Islet precursor cell (in vitro differentiated cells): ENCODE results near the gene HRAS.
"Not testable (repeated sequence)": the region's sequence is repeated elsewhere in the genome, so short reads cannot be mapped to it uniquely, and the experiment has no call there.

Source experiments
- DNase-seq: peaks from one replicate; pipeline ENCODE4 v3.0.0-alpha.2; 2018

The HRAS gene

DNA sequence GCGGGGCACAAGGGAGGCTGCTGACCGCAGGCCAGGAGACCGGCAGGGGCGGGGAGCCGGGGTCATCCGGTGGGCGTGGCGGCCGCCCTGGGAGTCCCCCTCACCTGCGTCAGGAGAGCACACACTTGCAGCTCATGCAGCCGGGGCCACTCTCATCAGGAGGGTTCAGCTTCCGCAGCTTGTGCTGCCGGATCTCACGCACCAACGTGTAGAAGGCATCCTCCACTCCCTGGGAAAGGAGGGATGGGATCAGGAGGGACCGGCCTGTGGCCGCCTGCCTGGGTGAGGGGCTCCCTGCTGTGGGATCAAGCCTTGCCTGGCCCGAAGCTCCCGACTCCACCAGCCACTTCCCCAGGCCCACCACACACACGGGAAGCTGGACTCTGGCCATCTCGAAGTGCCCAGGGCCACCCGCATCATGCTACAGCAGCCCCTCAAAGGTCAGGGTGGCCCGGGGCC is 2.8 kb downstream of the HRAS start:
- no peak for DNase-seq

DNA sequence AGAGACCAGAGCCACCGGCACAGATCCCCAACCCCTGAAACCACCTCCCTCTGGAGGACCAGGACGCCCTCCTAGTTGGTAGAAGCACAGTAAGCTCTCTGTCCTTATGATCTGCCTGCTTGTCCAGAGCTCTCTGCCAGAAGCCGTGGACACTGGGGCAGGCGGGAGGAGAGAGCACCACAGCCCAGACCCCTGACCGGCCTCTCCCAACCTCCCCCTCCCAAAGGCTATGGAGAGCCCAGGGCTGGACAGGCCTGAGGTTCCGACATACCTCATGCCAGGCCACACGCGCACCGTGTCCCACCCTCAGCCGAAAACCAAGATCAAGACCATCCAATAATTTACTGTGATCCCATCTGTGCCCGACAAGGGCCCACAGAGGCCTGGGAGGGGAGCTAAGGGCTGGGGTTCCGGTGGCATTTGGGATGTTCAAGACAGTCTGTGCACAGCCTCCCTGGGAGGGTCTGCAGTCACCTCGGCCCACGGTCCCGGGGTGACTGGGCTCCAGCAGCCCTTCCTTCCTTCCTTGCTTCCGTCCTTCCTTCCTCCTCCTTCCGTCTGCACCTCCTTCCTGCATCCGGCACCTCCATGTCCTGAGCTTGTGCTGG is 3.4 kb downstream of the HRAS start:
- DNase-seq = no peak

DNA sequence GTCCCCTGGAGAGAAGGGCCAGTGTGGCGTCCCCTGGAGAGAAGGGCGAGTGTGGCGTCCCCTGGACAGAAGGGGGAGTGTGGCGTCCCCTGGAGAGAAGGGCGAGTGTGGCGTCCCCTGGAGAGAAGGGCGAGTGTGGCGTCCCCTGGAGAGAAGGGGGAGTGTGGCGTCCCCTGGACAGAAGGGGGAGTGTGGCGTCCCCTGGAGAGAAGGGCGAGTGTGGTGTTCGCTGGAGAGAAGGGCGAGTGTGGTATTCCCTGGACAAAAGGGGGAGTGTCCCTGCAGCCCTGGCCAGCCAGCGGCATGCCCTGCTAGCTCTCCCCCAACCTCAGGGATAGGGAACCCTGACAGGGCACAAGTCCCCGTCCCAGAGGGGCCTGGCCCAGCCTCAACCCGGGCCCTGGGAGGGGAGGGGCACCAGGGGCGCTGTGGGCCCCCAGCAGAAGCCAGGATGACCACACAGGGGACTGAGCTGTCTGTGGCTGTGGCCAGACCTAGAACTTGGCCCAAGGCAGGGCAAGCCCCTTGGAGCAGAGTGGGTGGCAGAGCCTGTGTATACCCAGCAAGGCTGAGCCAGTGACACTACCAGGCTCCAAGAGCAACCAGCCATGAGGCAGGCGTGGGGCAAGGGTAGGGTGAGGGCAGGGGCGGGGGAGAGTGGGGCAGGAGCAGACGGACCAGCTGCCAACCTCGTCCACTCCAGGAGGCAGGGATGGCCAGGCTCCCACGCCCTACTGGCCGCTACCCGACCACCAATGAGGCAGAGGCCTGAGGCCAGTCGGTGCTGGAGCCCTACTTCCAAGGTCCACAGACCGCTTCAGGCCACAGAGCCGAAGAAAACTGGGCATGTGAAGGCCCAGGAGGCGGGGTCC is 4.2 kb downstream of the HRAS start:
- no peak for DNase-seq

DNA sequence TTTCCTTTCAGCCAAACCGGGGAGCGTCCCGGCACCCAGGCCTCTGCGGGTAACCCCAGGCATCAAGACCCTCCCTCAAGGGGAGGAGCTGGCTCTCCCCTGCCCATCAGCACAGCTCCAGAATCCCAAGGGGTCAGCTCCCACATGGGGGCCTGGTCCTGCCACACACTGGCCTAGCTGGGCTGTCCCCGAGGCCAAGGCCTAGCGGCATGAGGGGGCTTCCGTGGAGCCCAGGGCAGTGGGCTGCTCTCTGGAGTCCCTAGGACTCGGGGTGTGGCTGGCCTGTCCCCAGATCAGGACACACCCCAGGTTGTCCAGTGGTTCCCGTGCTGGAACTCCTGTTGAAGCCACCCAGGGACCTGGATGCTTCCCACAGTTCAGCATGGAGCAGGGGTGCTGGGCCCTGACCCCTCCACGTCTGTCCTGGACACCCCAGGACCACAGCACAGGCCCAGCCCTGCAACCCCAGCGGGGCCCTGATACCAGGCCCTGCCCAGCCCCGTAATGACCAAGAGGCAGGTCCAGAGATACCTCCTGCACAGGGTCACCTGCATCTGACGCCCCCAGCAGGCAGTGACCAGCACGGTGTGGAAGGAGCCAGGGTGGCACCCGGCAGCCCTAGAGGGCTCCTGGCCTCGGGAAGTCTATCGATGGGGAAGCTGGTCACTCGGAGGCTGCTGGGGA is 5.5 kb downstream of the HRAS start:
- DNase-seq = peak; percentile 45

DNA sequence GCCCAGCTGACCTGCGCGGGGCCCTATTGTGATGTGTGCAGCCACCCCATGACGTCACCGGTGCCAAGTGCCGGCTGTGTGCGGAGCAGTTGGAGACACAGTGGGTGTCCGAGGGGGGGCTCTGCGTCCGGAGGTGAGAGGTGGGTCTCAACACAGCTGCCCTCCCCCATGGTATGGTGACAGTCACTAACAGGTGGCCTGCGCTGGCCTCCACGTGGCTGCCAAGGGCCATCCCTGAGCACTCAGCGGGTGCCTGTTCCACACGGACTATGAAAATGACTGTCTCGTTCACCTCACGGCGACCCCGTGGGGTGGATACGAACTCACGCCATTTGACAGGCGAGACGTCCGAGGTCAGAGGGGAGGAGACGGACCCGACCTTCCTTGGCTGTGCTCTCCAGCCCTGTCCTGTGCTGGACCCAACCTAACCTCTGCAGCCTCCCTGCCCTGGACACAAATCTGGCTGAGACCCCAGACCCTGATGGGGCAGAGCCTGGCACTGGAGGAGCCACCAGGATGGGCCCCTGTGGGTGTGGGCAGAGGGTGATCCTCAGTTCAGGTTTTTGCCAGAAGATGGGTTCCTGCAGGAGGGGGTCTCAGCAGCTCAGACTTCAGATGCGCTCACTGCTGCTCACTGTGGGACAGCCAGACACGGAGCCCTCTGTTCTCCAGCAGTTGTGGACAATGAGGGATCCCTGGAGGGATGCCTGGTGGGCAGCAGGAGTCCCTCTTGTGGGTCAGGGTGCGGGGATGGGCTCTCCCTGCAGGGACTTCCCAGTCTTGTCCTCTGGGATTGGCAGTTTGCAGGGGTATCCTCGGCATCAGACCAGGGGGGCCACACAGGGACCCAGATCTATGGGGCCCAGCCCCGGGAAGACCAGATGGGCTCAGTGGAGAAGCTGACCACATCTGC is 6.3 kb downstream of the HRAS start:
- DNase-seq = peak; percentile 51

DNA sequence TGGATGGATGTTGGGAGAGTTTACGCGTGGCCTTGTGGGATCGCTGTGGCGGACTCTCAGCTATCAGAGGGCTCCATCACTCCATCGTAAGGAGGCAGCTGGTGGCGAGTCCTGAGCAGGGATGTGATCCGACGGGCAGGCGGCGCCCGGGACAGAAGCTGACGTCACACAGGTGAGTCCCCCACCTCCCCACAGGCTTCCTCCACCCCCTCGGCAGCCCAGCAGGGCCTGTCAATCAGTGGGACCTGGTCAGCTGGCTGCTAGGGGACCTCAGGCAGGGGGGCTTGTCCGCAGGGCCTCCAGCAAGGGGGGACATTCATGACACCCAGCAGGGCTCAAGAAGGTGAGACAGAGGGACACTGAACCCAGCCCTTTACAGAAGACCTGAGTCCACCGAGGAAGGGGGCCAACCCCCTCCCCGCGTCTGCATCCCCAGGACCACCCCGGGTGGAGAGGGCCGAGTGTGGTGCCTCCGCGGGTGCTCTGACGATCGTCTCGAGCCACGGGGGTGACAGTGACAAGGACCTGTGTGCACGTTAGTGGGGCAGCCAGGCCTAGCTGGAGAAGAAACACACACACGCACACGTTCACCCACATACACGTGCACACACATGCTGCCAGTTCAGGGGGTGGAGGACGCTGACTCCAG is 7.1 kb downstream of the HRAS start:
- peak; percentile 43 for DNase-seq

DNA sequence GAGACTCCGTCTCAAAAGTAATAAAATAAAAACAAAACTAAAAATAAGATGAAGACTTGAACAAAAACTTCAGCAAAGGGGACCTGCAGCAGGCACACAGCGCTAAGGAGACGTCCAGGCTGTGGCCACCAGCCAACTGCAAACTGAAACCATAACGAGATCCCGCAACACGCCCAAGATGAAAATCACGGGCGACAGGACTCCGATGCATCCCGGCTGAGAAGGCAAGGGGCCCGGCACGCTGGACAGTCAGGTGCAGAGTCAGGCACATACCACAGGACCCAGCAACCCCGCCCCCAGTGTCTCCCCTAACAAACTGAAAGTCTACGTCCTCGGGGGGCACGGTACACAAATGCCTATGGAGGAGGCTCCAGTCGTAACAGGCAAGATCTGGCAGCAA is 9.2 kb downstream of the HRAS start:
- peak; percentile 49 for DNase-seq

DNA sequence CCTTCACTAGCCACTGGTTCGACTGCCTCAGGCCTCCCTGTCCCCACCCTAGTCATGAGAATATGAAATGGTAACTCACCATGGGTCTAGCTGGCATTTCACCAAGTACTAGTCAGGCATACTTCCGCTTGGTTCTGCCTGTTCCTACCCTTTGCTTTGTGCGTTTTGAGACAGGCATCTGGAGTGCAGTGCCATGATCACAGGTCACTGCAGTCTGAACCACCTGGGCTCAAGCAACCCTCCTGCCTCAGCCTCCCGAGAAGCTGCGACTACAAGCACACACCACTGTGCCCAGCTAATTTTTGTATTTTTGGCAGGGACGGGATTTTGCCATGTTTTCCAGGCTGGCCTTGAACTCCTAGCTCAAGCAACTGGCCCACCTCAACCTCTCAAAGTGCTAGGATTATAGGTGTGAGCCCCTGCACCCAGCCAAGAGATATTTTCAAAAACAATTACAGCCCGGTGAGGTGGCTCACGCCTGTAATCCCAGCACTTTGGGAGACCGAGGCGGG is 14.1 kb downstream of the HRAS start:
- DNase-seq = no peak

DNA sequence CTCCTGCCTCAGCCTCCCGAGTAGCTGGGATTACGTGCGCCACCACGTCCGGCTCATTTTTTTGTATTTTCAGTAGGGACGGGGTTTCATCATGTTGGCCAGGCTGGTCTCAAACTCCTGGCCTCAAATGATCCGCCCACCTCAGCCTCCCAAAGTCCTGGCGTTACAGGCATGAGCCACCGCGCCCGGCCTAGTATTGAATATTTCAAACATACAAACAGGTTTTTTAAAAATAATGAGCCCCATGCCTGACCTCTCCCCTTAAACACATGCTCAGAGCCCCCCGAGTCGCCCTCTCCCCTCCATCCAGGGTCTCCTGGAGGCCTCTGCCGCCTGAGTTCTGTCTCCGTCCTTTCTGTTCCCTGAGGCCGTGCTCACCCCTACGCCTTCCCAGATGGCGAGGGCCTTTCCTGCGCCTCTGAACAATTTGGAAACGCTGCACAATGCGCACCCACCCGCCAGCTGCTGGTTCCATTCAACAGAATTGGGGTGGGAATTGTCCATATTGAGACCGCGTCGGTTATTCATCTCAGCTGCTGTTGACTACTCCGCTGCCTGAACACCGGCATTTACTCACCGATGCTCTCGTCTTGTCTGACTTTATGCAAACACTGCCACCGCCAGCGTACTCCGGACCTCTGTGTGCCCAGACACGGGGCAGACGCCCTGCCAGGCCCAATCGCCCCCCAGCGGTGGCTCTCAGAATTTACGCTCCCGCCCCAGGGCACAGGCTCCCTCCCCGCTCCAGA is 14.8 kb downstream of the HRAS start:
- no peak for DNase-seq

DNA sequence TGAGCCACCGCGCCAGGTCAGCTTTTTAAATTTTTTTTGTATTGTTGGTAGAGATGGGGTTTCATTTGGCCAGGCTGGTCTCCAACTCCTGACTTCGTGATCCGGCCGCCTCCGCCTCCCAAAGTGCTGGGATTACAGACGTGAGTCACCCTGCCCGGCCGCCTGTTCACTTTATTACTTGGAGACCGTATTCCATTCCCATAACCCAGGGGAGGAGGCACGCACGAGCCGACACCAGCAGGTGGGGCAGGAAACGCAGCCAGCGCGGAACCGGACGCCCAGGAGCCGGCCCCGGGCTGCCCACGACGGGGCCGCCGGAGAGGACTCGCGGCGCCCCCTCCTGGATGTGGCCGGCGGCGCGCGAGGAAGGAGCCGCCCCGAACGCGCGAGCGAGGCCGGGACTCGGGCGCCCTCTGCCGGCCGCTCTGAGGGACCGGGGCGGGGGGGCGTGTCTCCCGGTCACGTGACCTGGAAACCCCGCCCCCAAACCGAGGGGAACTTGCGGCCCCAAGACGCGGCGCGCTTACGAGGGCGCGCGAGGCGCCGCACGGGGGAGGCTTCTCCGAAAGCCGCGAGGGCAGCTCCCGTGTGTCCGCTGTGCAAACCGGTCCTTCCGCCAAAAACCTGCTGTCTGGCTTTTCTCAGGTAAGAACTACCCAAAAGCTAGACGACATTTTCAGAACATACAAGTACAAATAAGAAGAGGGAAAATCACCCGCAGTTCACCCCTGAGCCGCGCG is 16.7 kb downstream of the HRAS start:
- DNase-seq = peak; percentile 92

DNA sequence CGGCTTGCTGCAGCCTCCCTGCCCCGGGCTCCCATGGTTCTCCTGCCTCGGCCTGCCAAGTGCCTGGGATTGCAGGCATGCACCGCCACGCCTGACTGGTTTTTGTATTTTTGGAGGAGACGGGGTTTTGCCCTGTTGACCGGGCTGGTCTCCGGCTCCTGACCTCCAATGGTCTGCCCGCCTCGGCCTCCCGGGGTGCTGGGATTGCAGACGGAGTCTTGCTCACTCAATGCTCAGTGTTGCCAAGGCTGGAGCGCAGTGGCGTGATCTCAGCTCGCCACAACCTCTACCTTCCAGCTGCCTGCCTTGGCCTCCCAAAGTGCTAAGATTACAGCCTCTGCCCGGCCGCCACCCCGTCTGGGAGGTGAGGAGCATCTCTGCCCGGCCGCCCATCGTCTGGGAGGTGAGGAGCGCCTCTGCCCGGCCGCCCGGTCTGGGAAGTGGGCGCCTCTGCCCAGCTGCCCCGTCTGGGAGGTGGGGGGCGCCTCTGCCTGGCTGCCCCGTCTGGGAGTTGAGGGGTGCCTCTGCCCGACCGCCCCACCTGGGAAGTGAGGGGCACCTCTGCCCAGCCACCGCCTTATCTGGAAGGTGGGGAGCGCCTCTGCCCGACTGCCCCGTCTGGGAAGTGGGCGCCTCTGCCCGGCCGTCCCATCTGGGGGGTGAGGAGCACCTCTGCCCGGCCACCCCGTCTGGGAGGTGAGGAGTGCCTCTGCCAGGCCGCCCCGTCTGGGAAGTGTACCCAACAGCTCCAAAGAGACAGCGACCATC is 18.3 kb downstream of the HRAS start:
- not testable (repeated sequence) for DNase-seq

DNA sequence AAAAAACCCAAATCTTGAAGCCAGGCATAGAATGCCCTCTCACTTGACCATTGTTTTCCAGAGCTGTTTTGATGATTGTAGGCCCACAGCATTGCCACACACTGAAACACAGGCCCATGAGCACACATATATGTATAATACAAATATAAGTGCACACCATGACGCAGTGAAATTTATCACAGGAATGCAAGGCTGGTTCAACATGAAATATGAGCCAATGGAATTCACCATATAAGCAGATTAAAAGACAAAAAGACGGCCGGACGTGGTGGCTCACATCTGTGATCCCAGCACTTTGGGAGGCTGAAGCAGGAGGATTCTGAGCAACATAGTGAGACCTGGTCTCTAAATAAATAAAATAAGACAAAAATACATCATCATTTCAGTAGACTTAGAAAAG is 19.0 kb downstream of the HRAS start:
- no peak for DNase-seq

DNA sequence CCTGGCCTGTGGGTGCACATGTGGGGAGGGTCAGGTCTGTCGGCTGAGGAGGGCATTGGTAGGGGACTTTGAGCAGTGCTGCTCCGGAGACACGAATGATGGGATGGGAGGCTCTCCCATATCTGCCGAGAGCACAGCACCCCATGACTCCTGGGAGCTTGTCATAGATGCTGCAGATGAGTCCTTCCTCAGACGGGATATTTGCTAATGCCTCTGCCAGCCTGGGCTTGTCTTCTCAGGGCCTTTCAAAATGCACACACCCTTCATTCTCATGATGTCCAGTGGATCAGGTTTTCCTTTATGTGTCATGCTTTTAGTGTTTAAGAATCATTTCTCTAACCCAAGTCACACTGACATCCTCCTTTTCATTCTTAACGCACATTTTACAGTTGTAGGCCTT is 20.2 kb downstream of the HRAS start:
- DNase-seq = no peak

DNA sequence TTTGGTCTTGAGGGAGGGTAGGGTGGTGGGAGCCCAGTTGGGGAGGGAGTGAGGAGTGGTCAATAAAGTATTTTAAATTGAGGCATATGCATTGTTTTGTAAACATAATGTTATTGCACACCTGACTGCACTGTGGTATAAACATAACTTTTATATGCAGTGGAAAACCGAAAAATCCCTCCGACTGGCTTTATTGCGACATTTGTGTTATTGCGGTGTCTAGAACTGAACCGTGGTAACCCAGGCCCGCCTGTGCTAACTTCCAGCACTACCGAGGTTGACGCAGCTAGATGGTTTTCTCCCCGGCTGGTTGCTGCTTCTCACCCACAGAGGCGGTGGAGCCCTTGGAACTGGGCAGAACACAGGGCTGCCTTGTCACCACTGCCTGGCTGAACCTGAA is 20.8 kb downstream of the HRAS start:
- DNase-seq = no peak

DNA sequence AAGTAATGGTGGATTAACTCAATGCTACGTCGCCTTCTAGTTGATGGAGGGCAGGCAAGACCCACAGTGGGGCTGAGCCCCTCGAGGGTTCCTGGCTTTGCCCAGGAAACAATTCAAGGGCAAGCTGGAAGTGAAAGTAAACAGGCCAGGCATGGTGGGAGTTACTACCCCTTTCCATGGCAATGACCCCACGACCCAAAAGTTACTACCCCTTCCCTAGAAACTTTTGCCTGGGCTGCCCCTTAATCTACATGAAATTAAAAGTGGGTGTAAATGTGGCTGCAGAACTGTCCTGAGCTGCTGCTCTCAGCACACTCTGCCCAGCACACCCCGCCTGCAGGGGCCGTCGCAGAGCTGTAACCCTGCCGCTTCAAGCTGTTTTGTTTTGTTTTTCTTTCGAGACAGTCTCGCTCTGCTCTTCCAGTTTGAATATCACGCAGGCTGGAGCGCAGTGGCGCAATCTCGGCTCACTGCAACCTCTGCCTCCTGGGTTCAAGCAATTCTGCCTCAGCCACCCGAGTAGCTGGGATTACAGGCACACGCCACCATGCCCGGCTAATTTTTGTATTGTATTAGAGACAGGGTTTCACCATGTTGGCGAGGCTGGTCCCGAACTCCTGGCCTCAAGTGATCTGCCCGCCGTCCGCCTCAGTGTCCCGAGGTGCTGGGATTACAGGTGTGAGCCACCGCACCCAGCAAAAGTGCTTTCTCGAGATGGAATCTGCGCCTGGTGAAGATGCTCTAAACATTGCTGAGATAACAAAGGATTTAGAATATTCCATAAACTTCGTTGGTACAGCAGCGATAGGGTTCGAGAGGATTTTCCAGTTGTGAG is 22.4 kb downstream of the HRAS start:
- DNase-seq = no peak

DNA sequence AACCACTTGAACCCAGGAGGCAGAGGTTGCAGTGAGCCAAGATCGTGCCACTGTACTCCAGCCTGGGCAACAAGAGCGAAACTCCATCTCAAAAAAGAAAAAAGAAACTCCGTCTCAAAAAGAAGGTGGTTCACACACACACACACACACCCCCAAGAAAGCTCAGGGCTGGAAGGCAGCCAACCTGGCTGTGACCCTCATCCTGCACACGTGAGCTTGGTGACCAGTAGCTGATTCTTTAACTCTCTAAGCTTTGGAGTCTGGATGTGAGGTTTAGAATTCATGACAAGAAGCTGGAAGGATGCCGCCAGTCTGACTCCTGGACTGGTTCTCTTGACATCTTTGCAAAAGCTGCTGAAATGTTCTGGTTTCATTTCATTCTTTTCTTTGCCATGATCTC is 26.4 kb downstream of the HRAS start:
- no peak for DNase-seq

DNA sequence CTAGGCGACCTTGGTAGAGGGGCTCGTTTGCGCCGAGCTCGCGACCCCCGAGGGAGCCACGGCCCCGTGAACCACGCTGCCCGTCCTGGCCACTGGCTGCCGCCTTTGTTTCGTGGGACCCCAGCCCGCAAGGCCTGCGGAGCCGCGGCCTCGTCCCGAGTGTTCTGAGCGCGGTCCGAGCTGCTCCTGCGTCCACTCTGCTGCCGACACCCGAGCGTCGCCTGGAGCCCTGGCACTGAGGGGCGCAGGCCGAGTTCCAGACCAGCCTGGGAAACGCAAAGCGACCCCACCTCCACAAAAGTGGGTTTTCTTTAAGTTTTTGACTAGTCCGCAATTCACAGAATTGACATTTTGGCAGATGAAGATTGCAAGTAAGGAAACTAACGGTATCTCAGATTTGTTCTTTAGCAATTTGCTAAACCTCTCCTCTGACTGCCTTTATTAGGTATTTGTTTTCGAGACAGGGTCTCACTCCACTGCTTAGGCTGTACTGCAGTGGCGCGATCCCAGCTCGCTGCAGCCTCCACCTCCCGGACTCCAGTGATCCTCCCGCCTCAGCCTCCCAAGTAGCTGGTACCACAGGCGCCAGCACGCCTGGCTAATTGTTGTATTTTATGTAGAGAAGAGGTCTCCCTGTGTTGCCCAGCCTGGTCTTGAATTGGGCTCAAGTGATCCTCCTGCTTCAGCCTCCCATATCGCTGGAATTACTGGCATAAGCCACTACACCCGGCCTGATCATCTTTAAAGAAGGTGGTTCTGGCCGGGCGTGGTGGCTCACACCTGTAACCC is 27.5 kb downstream of the HRAS start:
- DNase-seq = no peak
